Astrocyte (in vitro differentiated cells and primary cell): Measurements from ENCODE around the gene ANO8.

Experiments used
- EZH2 ChIP-seq: IDR thresholded peaks from 2 replicates; pipeline ENCODE4 v1.6.1; 2012; ENCODE audit warnings: mild to moderate bottlenecking, low read length, inconsistent platforms; ENCODE audit not compliant: insufficient read depth
- TF ChIP-seq, protein P1 (sequence below): IDR thresholded peaks from 2 replicates; pipeline ENCODE4 v1.5.1; 2011; ENCODE audit warnings: low read depth, mild to moderate bottlenecking, inconsistent platforms, low read length, moderate library complexity; ENCODE audit not compliant: insufficient read depth

GRCh38 chr19:17289489-17289888 is 45.2 kb downstream of the ANO8 start:
- TF ChIP-seq, protein P1, sequence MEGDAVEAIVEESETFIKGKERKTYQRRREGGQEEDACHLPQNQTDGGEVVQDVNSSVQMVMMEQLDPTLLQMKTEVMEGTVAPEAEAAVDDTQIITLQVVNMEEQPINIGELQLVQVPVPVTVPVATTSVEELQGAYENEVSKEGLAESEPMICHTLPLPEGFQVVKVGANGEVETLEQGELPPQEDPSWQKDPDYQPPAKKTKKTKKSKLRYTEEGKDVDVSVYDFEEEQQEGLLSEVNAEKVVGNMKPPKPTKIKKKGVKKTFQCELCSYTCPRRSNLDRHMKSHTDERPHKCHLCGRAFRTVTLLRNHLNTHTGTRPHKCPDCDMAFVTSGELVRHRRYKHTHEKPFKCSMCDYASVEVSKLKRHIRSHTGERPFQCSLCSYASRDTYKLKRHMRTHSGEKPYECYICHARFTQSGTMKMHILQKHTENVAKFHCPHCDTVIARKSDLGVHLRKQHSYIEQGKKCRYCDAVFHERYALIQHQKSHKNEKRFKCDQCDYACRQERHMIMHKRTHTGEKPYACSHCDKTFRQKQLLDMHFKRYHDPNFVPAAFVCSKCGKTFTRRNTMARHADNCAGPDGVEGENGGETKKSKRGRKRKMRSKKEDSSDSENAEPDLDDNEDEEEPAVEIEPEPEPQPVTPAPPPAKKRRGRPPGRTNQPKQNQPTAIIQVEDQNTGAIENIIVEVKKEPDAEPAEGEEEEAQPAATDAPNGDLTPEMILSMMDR: no peak
- no peak for TF ChIP-seq EZH2
